H1 (cell line): Measurements from ENCODE around the gene STX11. TPM values are rescaled to one million over a fixed set of nuclear protein-coding genes. Genes with fewer than 3 reads are reported as not detected.
"Not testable (repeated sequence)": the region's sequence is repeated elsewhere in the genome, so short reads cannot be mapped to it uniquely, and the experiment has no call there.

Experiments used
- CTCF ChIA-PET: fragments of 300-600 bp; sonication (Branson Sonifier 250); formaldehyde crosslinking; loops from one replicate; lab custom pipeline; 2021; ENCODE audit not compliant: partially characterized antibody; lab: Charles Lee
- POLR2A ChIA-PET: fragments of 300-600 bp; sonication (Branson Sonifier 250); formaldehyde crosslinking; loops from one replicate; lab custom pipeline; 2021; ENCODE audit warnings: inconsistent platforms; ENCODE audit not compliant: partially characterized antibody; lab: Charles Lee
- DNase-seq, 2 experiments: peaks; one replicate each; pipeline versions ENCODE4 v3.0.0 to v3.0.0-alpha.2; 2010 to 2022; ENCODE audit warnings: low spot score in 2 of 2, low read depth in 1 of 2, mixed read lengths in 1 of 2
- FAIRE-seq: peaks from 2 replicates; lab custom pipeline; 2011; peaks lifted over from hg19 to GRCh38; lab: Jason Lieb, UNC
- H2AFZ ChIP-seq: 2 replicates; pipeline ENCODE4 v1.8.1; 2012; ENCODE audit warnings: low read length, inconsistent platforms
- H2AK5ac ChIP-seq: 2 replicates; pipeline ENCODE4 v1.6.1; 2013; ENCODE audit warnings: low read depth, low read length
- H2BK120ac ChIP-seq: replicated peaks from 2 replicates; pipeline ENCODE3; 2013; ENCODE audit warnings: low read depth, low read length, inconsistent platforms
- H2BK12ac ChIP-seq: 2 replicates; pipeline ENCODE4 v1.6.1; 2013; ENCODE audit warnings: low read depth, low read length
- H2BK15ac ChIP-seq: 2 replicates; pipeline ENCODE4 v1.6.1; 2013; ENCODE audit warnings: low read length
- H2BK20ac ChIP-seq: 2 replicates; pipeline ENCODE4 v1.6.1; 2013; ENCODE audit warnings: low read length
- H2BK5ac ChIP-seq: 2 replicates; pipeline ENCODE4 v1.6.1; 2013; ENCODE audit warnings: low read depth, low read length
- H3K14ac ChIP-seq: 2 replicates; pipeline ENCODE4 v1.6.1; 2013; ENCODE audit warnings: inconsistent platforms; ENCODE audit not compliant: insufficient read length
- H3K18ac ChIP-seq: 2 replicates; pipeline ENCODE4 v1.6.1; 2013; ENCODE audit warnings: low read length; ENCODE audit errors: extremely low read depth
- H3K23ac ChIP-seq: 2 replicates; pipeline ENCODE4 v1.6.1; 2013; ENCODE audit warnings: inconsistent platforms; ENCODE audit not compliant: insufficient read length
- H3K23me2 ChIP-seq: 2 replicates; pipeline ENCODE4 v1.6.1; 2013; ENCODE audit warnings: low read depth, low read length
- H3K27ac ChIP-seq: 2 replicates; pipeline ENCODE4 v1.6.1; 2011; ENCODE audit warnings: low read depth, low read length, inconsistent platforms
- H3K27me3 ChIP-seq, 4 experiments: replicated peaks in 1 of 4; 1 replicate in 1 of 4; 2 replicates in 3 of 4; pipeline versions ENCODE4 v1.6.1 to v1.8.1; 2011 to 2013; ENCODE audit warnings: low read length in 3 of 4, mild to moderate bottlenecking in 3 of 4, inconsistent platforms in 2 of 4, mixed read lengths in 2 of 4, moderate library complexity in 1 of 4; ENCODE audit not compliant: control insufficient read depth in 3 of 4, insufficient read depth in 3 of 4; ENCODE audit errors: extremely low read depth in 1 of 4
- H3K36me3 ChIP-seq, 4 experiments: 2 replicates each; pipeline versions ENCODE4 v1.6.1 to v1.8.1; 2011 to 2013; ENCODE audit warnings: mild to moderate bottlenecking in 4 of 4, low read length in 3 of 4, moderate library complexity in 2 of 4, control low read depth in 1 of 4, inconsistent platforms in 1 of 4; ENCODE audit not compliant: insufficient read depth in 4 of 4, control insufficient read depth in 2 of 4
- H3K4ac ChIP-seq: replicated peaks from 2 replicates; pipeline ENCODE3; 2013; ENCODE audit warnings: low read length, low read depth, mixed read lengths, inconsistent platforms; ENCODE audit not compliant: insufficient read length
- H3K4me1 ChIP-seq, 4 experiments: replicated peaks in 1 of 4; 1 replicate in 1 of 4; 2 replicates in 3 of 4; pipeline versions ENCODE4 v1.6.1 to v1.8.1; 2011 to 2013; ENCODE audit warnings: low read length in 3 of 4, inconsistent platforms in 2 of 4, mixed read lengths in 1 of 4; ENCODE audit not compliant: insufficient read depth in 4 of 4, control insufficient read depth in 3 of 4
- H3K4me2 ChIP-seq, 2 experiments: 2 replicates each; pipeline versions ENCODE4 v1.6.1 to v1.8.1; 2011 to 2013; ENCODE audit warnings: low read depth in 2 of 2, low read length in 2 of 2, control low read depth in 1 of 2, inconsistent platforms in 1 of 2, mild to moderate bottlenecking in 1 of 2; ENCODE audit not compliant: insufficient read depth in 1 of 2
- H3K4me3 ChIP-seq, 4 experiments: fragments of 200-600, 300-600 bp in 1 of 4; sonication (generic), shearing (Covaris generic), sonication (Bioruptor Twin) in 1 of 4; 2 replicates each; pipeline versions ENCODE4 v1.5.1 to v1.8.1; 2011 to 2016; ENCODE audit warnings: low read length in 4 of 4, low read depth in 3 of 4, control low read depth in 2 of 4, inconsistent platforms in 2 of 4, mild to moderate bottlenecking in 2 of 4, mixed read lengths in 1 of 4, moderate library complexity in 1 of 4; ENCODE audit not compliant: insufficient read depth in 2 of 4; ENCODE audit errors: extremely low read depth in 1 of 4
- H3K56ac ChIP-seq: replicated peaks from 2 replicates; pipeline ENCODE3; 2013; ENCODE audit warnings: low read depth, mild to moderate bottlenecking, mixed read lengths, low read length, inconsistent platforms; ENCODE audit not compliant: insufficient read length
- H3K79me1 ChIP-seq: 2 replicates; pipeline ENCODE4 v1.6.1; 2013; ENCODE audit warnings: low read depth, low read length, control low read depth
- H3K79me2 ChIP-seq, 2 experiments: 2 replicates each; pipeline versions ENCODE4 v1.6.1 to v1.8.1; 2012 to 2013; ENCODE audit warnings: low read length in 2 of 2, mild to moderate bottlenecking in 2 of 2, inconsistent platforms in 1 of 2; ENCODE audit not compliant: insufficient read depth in 2 of 2, control insufficient read depth in 1 of 2
- H3K9ac ChIP-seq, 4 experiments: replicated peaks in 1 of 4; 1 replicate in 1 of 4; 2 replicates in 3 of 4; pipeline versions ENCODE4 v1.6.1 to v1.8.1; 2011 to 2013; ENCODE audit warnings: low read depth in 3 of 4, low read length in 3 of 4, control low read depth in 2 of 4, mild to moderate bottlenecking in 2 of 4, moderate library complexity in 2 of 4, inconsistent platforms in 1 of 4; ENCODE audit errors: extremely low read depth in 1 of 4
- H3K9me3 ChIP-seq, 2 experiments: 2 replicates each; pipeline versions ENCODE4 v1.6.1 to v1.8.1; 2012 to 2013; ENCODE audit warnings: mild to moderate bottlenecking in 2 of 2, moderate library complexity in 2 of 2, control low read depth in 1 of 2, inconsistent platforms in 1 of 2, low read depth in 1 of 2, low read length in 1 of 2, mixed read lengths in 1 of 2; ENCODE audit not compliant: insufficient read depth in 2 of 2
- H4K20me1 ChIP-seq, 2 experiments: replicated peaks in 1 of 2; 2 replicates each; pipeline versions ENCODE3 to v1.8.1; 2011 to 2013; ENCODE audit warnings: inconsistent platforms in 2 of 2, low read length in 2 of 2, mild to moderate bottlenecking in 1 of 2; ENCODE audit not compliant: insufficient read depth in 2 of 2, control insufficient read depth in 1 of 2
- H4K5ac ChIP-seq: 2 replicates; pipeline ENCODE4 v1.6.1; 2013; ENCODE audit warnings: low read length, low read depth, mixed read lengths, inconsistent platforms; ENCODE audit not compliant: insufficient read length
- H4K8ac ChIP-seq: 2 replicates; pipeline ENCODE4 v1.8.0; 2013; ENCODE audit warnings: mild to moderate bottlenecking, moderate library complexity, low read length, inconsistent platforms; ENCODE audit not compliant: insufficient read depth; ENCODE audit errors: extremely low read depth
- H4K91ac ChIP-seq: replicated peaks from 2 replicates; pipeline ENCODE3; 2013; ENCODE audit warnings: low read length, mixed read lengths, inconsistent platforms; ENCODE audit not compliant: insufficient read length
- WGBS, 2 experiments: shearing (Covaris generic) in 1 of 2; methylation state at CpG; one replicate each; pipeline versions ENCODE4 v1.1.6 to v1.1.7; 2013 to 2015; ENCODE audit warnings: low lambda C conversion rate in 2 of 2, mixed read lengths in 2 of 2, inconsistent platforms in 1 of 2, low coverage in 1 of 2, missing lambda C conversion rate in 1 of 2; ENCODE audit not compliant: insufficient replicate concordance in 2 of 2, insufficient coverage in 1 of 2, insufficient read length in 1 of 2; ENCODE audit errors: extremely low coverage in 1 of 2, missing lambda C conversion rate in 1 of 2; 5-methylcytosine and 5-hydroxymethylcytosine counted together
- polyA plus RNA-seq, 7 experiments: library from polyadenylated mRNA; depleted of rRNA in 3 of 7; stranded (reverse) in 5 of 7; unstranded in 2 of 7; fragments of >200 nt in 5 of 7; fragments of 200-250 nt in 2 of 7; gene quantifications; 1 replicate in 5 of 7; 2 replicates in 1 of 7; 4 replicates in 1 of 7; pipeline versions ENCODE4 v1.2.1 to v1.2.3, GENCODE V29; 2011 to 2013; ENCODE audit warnings: missing spikeins in 2 of 7, mixed read lengths in 2 of 7
- total RNA-seq: library from RNA; stranded (reverse); fragmentation: NEBNext Ultra II Directional; extraction: Animal tissue kit (Norgen Biotek cat#: 25700); gene quantifications from 2 replicates; pipeline ENCODE4 v1.2.1, GENCODE V29; 2021

Gene STX11
- total and polyA plus RNA-seq, 2 of the 8 experiments (the other 6 are each of a cell fraction or from before 2014, with no cell fraction given), result 0.15 to 0.34 TPM

DNA sequence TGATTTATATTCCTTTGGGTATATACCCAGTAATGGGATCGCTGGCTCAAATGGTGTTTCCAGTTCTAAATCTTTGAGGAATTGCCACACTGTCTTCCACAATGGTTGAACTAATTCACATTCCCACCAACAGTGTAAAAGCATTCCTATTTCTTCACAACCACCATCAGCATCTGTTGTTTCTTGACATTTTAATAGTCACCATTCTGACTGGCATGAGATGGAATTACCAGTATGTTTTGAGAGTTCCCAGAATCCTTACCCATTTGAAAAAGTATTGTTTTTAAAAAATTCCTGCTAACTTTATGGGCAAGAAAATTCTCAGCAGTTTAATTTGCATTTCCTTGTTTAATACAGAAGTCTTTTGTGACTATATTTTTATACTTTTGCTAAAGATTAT lies 33.9 kb downstream of the STX11 start:
- H3K9ac ChIP-seq, H3K23me2 ChIP-seq, H2BK120ac ChIP-seq, H3K23ac ChIP-seq, H2AFZ ChIP-seq, POLR2A ChIA-PET, H3K14ac ChIP-seq, H2BK15ac ChIP-seq, H3K9me3 ChIP-seq, H3K4me1 ChIP-seq, H4K20me1 ChIP-seq, H3K56ac ChIP-seq, H2AK5ac ChIP-seq, H3K27ac ChIP-seq, H3K4me3 ChIP-seq, DNase-seq, H3K36me3 ChIP-seq, H4K91ac ChIP-seq, H2BK5ac ChIP-seq, H3K4me2 ChIP-seq, H4K8ac ChIP-seq, H3K27me3 ChIP-seq, H3K79me1 ChIP-seq, H3K4ac ChIP-seq, H3K79me2 ChIP-seq, H3K18ac ChIP-seq, H2BK20ac ChIP-seq, CTCF ChIA-PET, H4K5ac ChIP-seq, H2BK12ac ChIP-seq, FAIRE-seq: not testable (repeated sequence)
- WGBS, 2 experiments, result 90% methylated on average over 1 of the region's 1 CpG; no CpG with 5 or more reads in 1 of the 2 experiments
